Ovary (tissue), 3 donors: Measurements from ENCODE around the gene DCLRE1A.
"Not testable (repeated sequence)": the region's sequence is repeated elsewhere in the genome, so short reads cannot be mapped to it uniquely, and the experiment has no call there.

Source experiments
- CTCF ChIP-seq, 3 donors: fragments of 450-650 bp in 2 of 3; fragments of 200-600 bp in 1 of 3; IDR thresholded peaks; one replicate each; pipeline versions ENCODE4 v1.5.1 to v1.8.0; 2016 to 2022; ENCODE audit warnings: antibody characterized with exemption in 3 of 3, mild to moderate bottlenecking in 1 of 3
- POLR2A ChIP-seq: fragments of 450-650 bp; IDR thresholded peaks from one replicate; pipeline ENCODE4 v1.6.1; 2017; ENCODE audit warnings: antibody characterized with exemption, mild to moderate bottlenecking, moderate library complexity
- donor health status: DM: no; HTN: no; CAD: no.

- not testable (repeated sequence) for TF ChIP-seq POLR2A; CTCF (IDR thresholded peaks at IDR 0.05)
Observed at GRCh38 chr10:113828567-113828966, 25.3 kb downstream of the DCLRE1A start.
